PC-3 (cell line): ENCODE results near the gene UMAD1.

Source experiments
- EZH2 ChIP-seq: fragments of 300-600 bp; sonication (generic); IDR thresholded peaks from one replicate; pipeline ENCODE4 v1.6.1; 2017; ENCODE audit warnings: antibody characterized with exemption, mild to moderate bottlenecking, low read length; ENCODE audit not compliant: unreplicated experiment
- TF ChIP-seq, protein P1 (sequence below): fragments of 300-600 bp; sonication (generic); conservative IDR thresholded peaks from 2 replicates; pipeline ENCODE4 v1.5.1; 2017; ENCODE audit warnings: antibody characterized with exemption, low read depth, mild to moderate bottlenecking, low read length

DNA sequence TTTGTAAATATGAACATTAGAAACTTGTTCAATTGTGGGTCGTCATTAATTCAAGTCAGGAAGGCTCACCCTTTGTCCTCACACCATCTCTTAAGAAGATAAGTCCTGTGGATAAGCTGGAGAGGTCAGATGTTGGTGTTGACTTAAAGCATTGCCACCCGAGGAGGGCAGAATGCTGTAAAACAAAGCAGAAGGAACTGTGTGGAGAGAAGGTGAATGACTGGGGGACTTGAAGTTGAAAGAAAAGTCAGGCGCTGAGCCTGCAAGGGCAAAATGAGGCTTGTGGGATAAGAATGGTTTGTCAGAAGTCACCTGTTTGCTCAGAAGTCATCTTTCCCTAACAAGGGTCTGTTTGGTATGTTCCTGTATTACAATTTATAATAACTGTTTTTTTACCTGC, 68.7 kb downstream of the UMAD1 start:
- TF ChIP-seq, protein P1, sequence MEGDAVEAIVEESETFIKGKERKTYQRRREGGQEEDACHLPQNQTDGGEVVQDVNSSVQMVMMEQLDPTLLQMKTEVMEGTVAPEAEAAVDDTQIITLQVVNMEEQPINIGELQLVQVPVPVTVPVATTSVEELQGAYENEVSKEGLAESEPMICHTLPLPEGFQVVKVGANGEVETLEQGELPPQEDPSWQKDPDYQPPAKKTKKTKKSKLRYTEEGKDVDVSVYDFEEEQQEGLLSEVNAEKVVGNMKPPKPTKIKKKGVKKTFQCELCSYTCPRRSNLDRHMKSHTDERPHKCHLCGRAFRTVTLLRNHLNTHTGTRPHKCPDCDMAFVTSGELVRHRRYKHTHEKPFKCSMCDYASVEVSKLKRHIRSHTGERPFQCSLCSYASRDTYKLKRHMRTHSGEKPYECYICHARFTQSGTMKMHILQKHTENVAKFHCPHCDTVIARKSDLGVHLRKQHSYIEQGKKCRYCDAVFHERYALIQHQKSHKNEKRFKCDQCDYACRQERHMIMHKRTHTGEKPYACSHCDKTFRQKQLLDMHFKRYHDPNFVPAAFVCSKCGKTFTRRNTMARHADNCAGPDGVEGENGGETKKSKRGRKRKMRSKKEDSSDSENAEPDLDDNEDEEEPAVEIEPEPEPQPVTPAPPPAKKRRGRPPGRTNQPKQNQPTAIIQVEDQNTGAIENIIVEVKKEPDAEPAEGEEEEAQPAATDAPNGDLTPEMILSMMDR: no peak
- TF ChIP-seq EZH2: no peak
